ENCODE data around the gene PARVB.
"Not testable (repeated sequence)": the region's sequence is repeated elsewhere in the genome, so short reads cannot be mapped to it uniquely, and the experiment has no call there.

The PARVB gene

GRCh38 chr22:44110656-44111055, 86.6 kb downstream of the PARVB start:
- not testable (repeated sequence) for DNase-seq (ENCODE audit: low spot score)

- DNase-seq (ENCODE audit: low spot score), result no peak
Measured at GRCh38 chr22:44111562-44112155, 87.6 kb downstream of the PARVB start.

- no peak for DNase-seq (ENCODE audit: low spot score)
Measured at GRCh38 chr22:44112191-44112590, 88.1 kb downstream of the PARVB start.

GRCh38 chr22:44116331-44116730, 92.2 kb downstream of the PARVB start:
- no peak for DNase-seq (ENCODE audit: low spot score)

- no peak for DNase-seq (ENCODE audit: low spot score)
Measured at GRCh38 chr22:44116755-44117684, 92.9 kb downstream of the PARVB start.

- DNase-seq (ENCODE audit: low spot score), result no peak
Measured at GRCh38 chr22:44117746-44118145, 93.6 kb downstream of the PARVB start.

GRCh38 chr22:44118645-44119315, 94.7 kb downstream of the PARVB start:
- no peak for DNase-seq (ENCODE audit: low spot score)

GRCh38 chr22:44119669-44120313, 95.7 kb downstream of the PARVB start:
- no peak for DNase-seq (ENCODE audit: low spot score)

- DNase-seq (ENCODE audit: low spot score), result no peak
Measured at GRCh38 chr22:44120314-44120704, 96.2 kb downstream of the PARVB start.

GRCh38 chr22:44125421-44125820, 101.3 kb downstream of the PARVB start:
- no peak for DNase-seq (ENCODE audit: low spot score)

- no peak for DNase-seq (ENCODE audit: low spot score)
Measured at GRCh38 chr22:44126807-44127206, 102.7 kb downstream of the PARVB start.

- DNase-seq (ENCODE audit: low spot score), result no peak
Measured at GRCh38 chr22:44127356-44127755, 103.3 kb downstream of the PARVB start.

GRCh38 chr22:44128958-44129618, 105.0 kb downstream of the PARVB start:
- no peak for DNase-seq (ENCODE audit: low spot score)

GRCh38 chr22:44129619-44129976, 105.5 kb downstream of the PARVB start:
- DNase-seq (ENCODE audit: low spot score), result no peak

- no peak for DNase-seq (ENCODE audit: low spot score)
Measured at GRCh38 chr22:44130076-44130711, 106.1 kb downstream of the PARVB start.

- DNase-seq (ENCODE audit: low spot score), result no peak
Measured at GRCh38 chr22:44131412-44131811, 107.3 kb downstream of the PARVB start.

- no peak for DNase-seq (ENCODE audit: low spot score)
Measured at GRCh38 chr22:44131989-44132685, 108.0 kb downstream of the PARVB start.

GRCh38 chr22:44132724-44133123, 108.6 kb downstream of the PARVB start:
- DNase-seq (ENCODE audit: low spot score), result no peak

- no peak for DNase-seq (ENCODE audit: low spot score)
Measured at GRCh38 chr22:44133161-44133560, 109.1 kb downstream of the PARVB start.

GRCh38 chr22:44133901-44134571, 109.9 kb downstream of the PARVB start:
- DNase-seq (ENCODE audit: low spot score), result no peak
